Activated gamma-delta T cell treated with anti-CD3 and anti-CD28 coated beads, Interleukin-2, amount 50 U/mL, for 16 hours (primary cell): Measurements from ENCODE around the gene PSD4.

Source experiments
- DNase-seq: peaks from one replicate; pipeline ENCODE4 v3.0.0-alpha.2; 2020; ENCODE audit warnings: low read depth

PSD4 gene

DNA sequence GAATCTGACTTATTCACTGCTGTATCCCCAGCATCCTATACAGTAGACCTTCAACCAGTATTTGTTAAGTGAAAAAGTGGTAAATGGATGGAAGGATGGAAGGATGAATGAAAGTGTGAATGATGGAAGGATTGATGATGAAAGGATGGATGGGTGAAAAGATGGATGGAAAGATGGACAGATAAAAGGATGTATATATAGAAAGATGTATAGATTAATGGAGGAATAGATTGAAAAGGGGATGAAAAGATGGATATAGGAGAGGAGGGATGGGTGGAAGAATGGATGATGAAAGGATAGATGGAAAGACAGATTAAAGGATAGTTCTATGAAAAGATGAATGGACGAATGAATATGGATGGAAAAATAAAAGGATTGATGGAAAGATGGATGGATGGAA lies 50.0 kb downstream of the PSD4 start:
- no peak for DNase-seq

- DNase-seq: no peak
Measured at GRCh38 chr2:113224647-113225236, 51.0 kb downstream of the PSD4 start.

- DNase-seq: no peak
Measured at GRCh38 chr2:113225263-113226259, 51.8 kb downstream of the PSD4 start.

GRCh38 chr2:113226462-113226861 lies 52.7 kb downstream of the PSD4 start:
- DNase-seq: no peak

GRCh38 chr2:113227290-113227689 lies 53.5 kb downstream of the PSD4 start:
- DNase-seq: no peak

DNA sequence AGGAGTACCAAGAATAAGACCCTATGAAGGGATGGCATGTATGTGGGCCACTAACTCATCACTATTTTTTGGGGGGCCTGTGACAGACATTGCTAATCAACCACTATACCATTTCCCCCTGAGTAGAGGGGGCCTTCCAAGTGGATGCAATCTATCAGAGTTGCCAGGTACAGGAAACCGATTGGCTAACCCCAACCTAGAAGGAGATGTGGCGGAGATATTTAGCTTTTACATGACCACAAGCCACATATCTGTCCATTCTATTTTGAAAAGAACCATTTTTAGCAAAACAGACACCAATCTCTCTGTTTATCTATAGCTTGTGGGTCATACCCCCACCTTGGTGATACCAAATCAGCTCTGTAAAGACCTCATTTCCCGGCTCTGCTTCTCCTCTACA lies 53.9 kb downstream of the PSD4 start:
- no peak for DNase-seq

DNA sequence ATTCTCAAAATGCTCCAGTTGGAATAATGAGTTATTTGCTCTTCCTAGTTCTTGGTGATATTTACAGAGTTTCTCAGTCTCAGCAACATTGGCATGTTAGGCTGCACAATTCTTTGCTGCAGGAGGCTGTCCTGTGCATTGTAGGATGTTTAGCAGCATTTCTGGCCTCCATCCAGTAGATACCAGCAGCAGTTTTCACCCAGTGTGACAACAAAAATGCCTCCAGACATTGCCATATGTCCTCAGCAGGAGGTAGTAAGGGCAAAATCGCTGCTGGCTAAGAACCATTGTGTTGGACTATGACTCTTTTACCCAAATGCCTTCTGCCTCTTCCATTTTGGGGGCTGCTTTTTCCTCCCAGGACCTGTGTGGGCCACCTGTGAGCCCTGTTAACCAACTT lies 54.6 kb downstream of the PSD4 start:
- no peak for DNase-seq

GRCh38 chr2:113228991-113229716 lies 55.4 kb downstream of the PSD4 start:
- DNase-seq: no peak

- DNase-seq: no peak
Measured at GRCh38 chr2:113229795-113230194, 56.0 kb downstream of the PSD4 start.

DNA sequence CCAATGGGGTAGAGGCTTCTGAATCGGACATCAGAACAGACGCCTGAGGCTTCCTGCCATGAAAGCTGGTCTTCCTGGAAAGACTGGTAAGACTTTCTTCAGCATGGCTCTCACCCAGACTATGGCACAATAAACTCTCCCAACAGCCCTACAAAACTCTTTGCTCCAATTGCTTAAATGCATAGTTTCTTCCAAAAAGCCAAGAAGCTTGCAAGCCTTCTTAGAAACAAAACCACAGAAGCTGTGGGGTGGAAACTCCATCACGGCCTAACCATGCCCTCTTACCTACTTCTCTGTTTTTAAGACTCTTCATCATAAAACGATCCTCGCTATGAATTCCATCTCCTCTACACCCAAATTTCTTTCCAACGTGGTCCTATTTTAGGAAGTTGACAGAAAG lies 56.8 kb downstream of the PSD4 start:
- no peak for DNase-seq

- no peak for DNase-seq
Measured at GRCh38 chr2:113231064-113231463, 57.3 kb downstream of the PSD4 start.

DNA sequence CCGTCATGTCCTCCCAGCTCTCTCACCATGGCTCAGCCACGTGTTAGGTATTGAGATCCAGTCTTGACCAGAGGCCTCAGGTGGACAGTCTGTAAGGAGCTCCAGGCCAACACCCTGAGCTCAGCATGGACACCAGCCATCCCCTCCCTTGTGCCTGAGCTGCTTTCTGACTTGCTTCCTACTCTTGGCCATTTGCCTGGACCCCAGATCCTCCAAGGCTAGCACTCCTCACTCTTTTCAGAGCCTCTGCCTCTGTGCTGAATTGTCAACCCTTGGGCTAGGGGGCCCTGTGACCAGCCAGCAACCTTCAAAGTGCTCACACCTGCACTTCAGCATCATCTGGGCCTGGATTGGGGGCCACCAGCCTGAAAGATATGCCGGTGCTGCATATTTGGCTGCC lies 58.4 kb downstream of the PSD4 start:
- DNase-seq: no peak

DNA sequence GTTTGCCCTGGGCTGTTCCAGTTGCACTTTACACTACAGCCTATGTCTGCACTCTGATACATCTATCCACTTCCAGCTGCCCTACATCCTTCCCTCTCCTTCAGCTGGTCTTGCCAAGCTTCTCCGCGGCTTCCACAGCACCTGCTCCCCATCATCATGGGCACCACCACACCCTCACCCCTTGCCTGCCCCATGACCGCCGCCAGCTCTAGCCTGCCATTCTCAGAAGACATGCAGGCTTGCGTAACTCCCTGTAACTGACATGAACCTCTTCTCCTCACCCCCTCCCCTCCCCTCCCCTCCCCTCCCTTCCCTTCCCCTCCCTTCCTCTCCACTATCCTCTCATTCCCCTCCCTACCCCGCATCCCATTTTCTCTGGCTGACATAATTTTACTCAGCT lies 59.0 kb downstream of the PSD4 start:
- DNase-seq: no peak

- no peak for DNase-seq
Measured at GRCh38 chr2:113233593-113234550, 60.1 kb downstream of the PSD4 start.

GRCh38 chr2:113234721-113235346 lies 61.1 kb downstream of the PSD4 start:
- DNase-seq: no peak

GRCh38 chr2:113235347-113236226 lies 61.8 kb downstream of the PSD4 start:
- peak; percentile 56 for DNase-seq

- DNase-seq: no peak
Measured at GRCh38 chr2:113236367-113237159, 62.8 kb downstream of the PSD4 start.

DNA sequence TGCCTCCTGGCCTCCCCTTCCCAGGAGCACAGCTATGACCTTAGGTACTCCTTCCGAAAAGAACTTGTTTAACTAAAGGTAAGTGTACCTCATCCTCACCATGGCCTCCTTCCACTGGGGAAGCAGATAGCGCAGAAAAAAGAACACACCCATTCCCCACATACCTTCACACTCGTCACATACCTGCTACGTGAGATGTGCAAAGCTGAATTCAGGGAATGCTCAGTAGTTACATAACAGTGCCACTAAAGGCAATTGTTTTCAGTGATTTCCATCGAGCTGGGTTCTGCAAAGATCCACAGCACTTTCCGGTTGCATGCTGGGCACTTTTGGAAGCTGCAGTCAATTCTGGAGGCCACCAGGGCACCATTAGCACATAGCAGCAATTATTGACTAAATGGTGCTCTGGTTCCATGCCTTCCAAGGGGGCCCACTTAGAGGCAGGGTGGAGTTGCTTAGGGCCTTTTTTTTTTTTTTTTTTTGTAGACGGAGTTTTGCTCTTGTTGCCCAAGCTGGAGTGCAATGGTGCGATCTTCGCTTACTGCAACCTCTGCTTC lies 63.9 kb downstream of the PSD4 start:
- no peak for DNase-seq
